Sigmoid colon (tissue), 7 donors: ENCODE measurements around the gene SRPX. TPM values are rescaled to one million over a fixed set of nuclear protein-coding genes. Genes with fewer than 3 reads are reported as not detected.

ENCODE experiments used
- DNase-seq: peaks from one replicate; pipeline ENCODE4 v3.0.0-alpha.2; 2019
- H3K27ac ChIP-seq, 4 donors: fragments of 200-600 bp; sonication (generic); one replicate each; pipeline ENCODE4 v1.5.1; 2016 to 2019; ENCODE audit warnings: mild to moderate bottlenecking in 1 of 4
- H3K27me3 ChIP-seq, 3 donors: fragments of 200-600 bp; sonication (generic); one replicate each; pipeline ENCODE4 v1.5.1; 2019; ENCODE audit warnings: mild to moderate bottlenecking in 1 of 3
- H3K36me3 ChIP-seq, 4 donors: fragments of 200-600 bp; sonication (generic); one replicate each; pipeline ENCODE4 v1.5.1; 2016 to 2019
- H3K4me1 ChIP-seq, 4 donors: fragments of 200-600 bp; sonication (generic); one replicate each; pipeline ENCODE4 v1.5.1; 2017 to 2019
- H3K4me3 ChIP-seq, 4 donors: fragments of 200-600 bp; sonication (generic); one replicate each; pipeline ENCODE4 v1.5.1; 2017 to 2019; ENCODE audit warnings: mild to moderate bottlenecking in 2 of 4, moderate library complexity in 1 of 4
- H3K9me3 ChIP-seq, 4 donors: fragments of 200-600 bp in 3 of 4; sonication (generic) in 3 of 4; one replicate each; pipeline versions ENCODE4 v1.5.1 to v1.6.1; 2013 to 2019
- CTCF ChIP-seq, 4 experiments: fragments of 450-650 bp in 3 of 4; fragments of 200-600 bp in 1 of 4; IDR thresholded peaks; one replicate each; pipeline ENCODE4 v1.5.1; 2016 to 2019; ENCODE audit warnings: antibody characterized with exemption in 4 of 4, mild to moderate bottlenecking in 3 of 4, moderate library complexity in 2 of 4
- EP300 ChIP-seq, 4 donors: sonication (generic); formaldehyde crosslinking; IDR thresholded peaks; one replicate each; pipeline ENCODE4 v1.6.1; 2017; ENCODE audit warnings: antibody characterized with exemption in 4 of 4
- POLR2A ChIP-seq, 2 donors: fragments of 450-650 bp; IDR thresholded peaks; one replicate each; pipeline ENCODE4 v1.6.1; 2016; ENCODE audit warnings: antibody characterized with exemption in 2 of 2, mild to moderate bottlenecking in 2 of 2, moderate library complexity in 2 of 2
- POLR2AphosphoS5 ChIP-seq, 4 donors: sonication (generic); formaldehyde crosslinking; IDR thresholded peaks; one replicate each; pipeline ENCODE4 v1.6.1; 2017; ENCODE audit warnings: antibody characterized with exemption in 4 of 4
- WGBS, 2 donors: extraction: QIAGEN DNeasy Blood & Tissue Kit; methylation state at CpG; one replicate each; pipeline ENCODE4 v1.1.7; 2013; 5-methylcytosine and 5-hydroxymethylcytosine counted together
- intact Hi-C: fragments of 100-400 bp; cut with DNase I; formaldehyde crosslinking; loops from one replicate; pipeline ENCODE4 v1.15.1; 2023
- polyA plus RNA-seq, 3 donors: library from polyadenylated mRNA; stranded (reverse); fragments of 200-250 nt; gene quantifications; one replicate each; pipeline ENCODE4 v1.2.3, GENCODE V29; 2013
- total RNA-seq, 4 donors: library from RNA; depleted of rRNA; stranded (reverse); fragments of >200 nt; gene quantifications; one replicate each; pipeline ENCODE4 v1.1.0, GENCODE V29; 2016
- donor health status: healthy with polysubstance abuse.
- donor health status: Bipolar disorder and iron deficiency.
- donor health status: healthy.

The SRPX gene
- total and polyA plus RNA-seq, 7 donors: 12.0 to 169 (median 134) TPM

GRCh38 chrX:38109042-38109898 is 111.4 kb downstream of the SRPX start:
- Histone ChIP-seq H3K27ac (no peak overlapping the region), H3K27me3 (no peaks in the 10 kb centered on the region), H3K9me3 (no peaks in the 10 kb centered on the region), H3K4me1 (no peaks in the 10 kb centered on the region), H3K36me3 (no peaks in the 10 kb centered on the region), H3K4me3 (no peak overlapping the region)
- intact Hi-C loops: no loop called here
- no peak for TF ChIP-seq POLR2A (IDR thresholded peaks at IDR 0.05)
- no peak for TF ChIP-seq CTCF (IDR thresholded peaks at IDR 0.05)
- no peak for TF ChIP-seq POLR2AphosphoS5 (IDR thresholded peaks at IDR 0.05)
- TF ChIP-seq EP300 (IDR thresholded peaks at IDR 0.05): no peak
- 59 to 78% methylated on average over 4 of the region's 4 CpGs for WGBS, 2 donors
- DNase-seq: no peak

DNA sequence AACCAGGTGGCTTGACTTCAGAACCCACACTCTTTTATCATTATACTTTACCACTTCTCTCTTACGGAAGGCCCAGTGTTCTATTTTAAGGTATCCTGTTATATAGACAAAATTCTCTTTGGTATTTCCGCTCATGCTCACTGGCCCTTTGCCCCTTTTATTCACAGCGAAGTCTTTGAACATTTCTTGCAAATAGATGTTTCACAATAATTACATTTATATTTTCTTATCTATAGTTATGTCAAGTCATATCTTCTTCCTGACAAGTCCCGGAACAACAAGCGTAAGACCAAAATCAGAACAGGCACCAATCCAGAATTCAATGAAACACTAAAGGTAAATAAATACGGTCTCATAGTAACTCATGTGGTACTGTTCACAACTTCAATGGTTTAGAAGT is 112.3 kb downstream of the SRPX start:
- DNase-seq: no peak
- no peaks in the 10 kb centered on the region for H3K9me3 ChIP-seq
- 79 to 89% methylated on average over 6 of the region's 6 CpGs for WGBS, 2 donors
- no peak overlapping the region for H3K27ac ChIP-seq
- intact Hi-C loops: no loop called here
- H3K27me3 ChIP-seq: no peaks in the 10 kb centered on the region
- H3K4me1 ChIP-seq: no peaks in the 10 kb centered on the region
- no peaks in the 10 kb centered on the region for H3K36me3 ChIP-seq
- no peak overlapping the region for H3K4me3 ChIP-seq
- TF ChIP-seq EP300 (IDR thresholded peaks at IDR 0.05) (no peak), CTCF (IDR thresholded peaks at IDR 0.05) (no peak), POLR2AphosphoS5 (IDR thresholded peaks at IDR 0.05) (no peak)

- no peaks in the 10 kb centered on the region for H3K36me3 ChIP-seq
- TF ChIP-seq POLR2AphosphoS5 (IDR thresholded peaks at IDR 0.05) (no peak), CTCF (IDR thresholded peaks at IDR 0.05) (no peak), EP300 (IDR thresholded peaks at IDR 0.05) (no peak), POLR2A (IDR thresholded peaks at IDR 0.05) (no peak)
- no peak overlapping the region for H3K27ac ChIP-seq
- no peaks in the 10 kb centered on the region for H3K27me3 ChIP-seq
- no peak overlapping the region for H3K4me3 ChIP-seq
- DNase-seq: no peak
- intact Hi-C loops: no loop called here
- H3K4me1 ChIP-seq: no peaks in the 10 kb centered on the region
- H3K9me3 ChIP-seq: no peaks in the 10 kb centered on the region
- 42 to 65% methylated on average over 6 of the region's 6 CpGs for WGBS, 2 donors
Measured at GRCh38 chrX:38106991-38107655, 113.5 kb downstream of the SRPX start.

GRCh38 chrX:38105216-38105725 is 115.4 kb downstream of the SRPX start:
- intact Hi-C loops: no loop called here
- no peaks in the 10 kb centered on the region for H3K9me3 ChIP-seq
- WGBS, 2 donors: 90 to 96% methylated on average over 6 of the region's 6 CpGs
- no peak for DNase-seq
- TF ChIP-seq EP300 (IDR thresholded peaks at IDR 0.05) (no peak), POLR2A (IDR thresholded peaks at IDR 0.05) (no peak)
- H3K4me1 ChIP-seq: no peaks in the 10 kb centered on the region
- no peaks in the 10 kb centered on the region for H3K27me3 ChIP-seq
- no peak overlapping the region for H3K4me3 ChIP-seq
- H3K36me3 ChIP-seq: no peaks in the 10 kb centered on the region
- no peak overlapping the region for H3K27ac ChIP-seq
